GM19240 (cell line): ENCODE data around the gene ZNF362.

Experiments used
- DNase-seq: peaks from one replicate; pipeline ENCODE4 v3.0.0; 2011; ENCODE audit warnings: low spot score; ENCODE audit not compliant: insufficient read length

The ZNF362 gene

GRCh38 chr1:33267468-33268205 lies 11.3 kb downstream of the ZNF362 start:
- no peak for DNase-seq

- no peak for DNase-seq
These were observed 12.2 kb downstream of the ZNF362 start for GRCh38 chr1:33268457-33268856.

- DNase-seq, result no peak
These were observed 12.8 kb downstream of the ZNF362 start for GRCh38 chr1:33268927-33269610.

GRCh38 chr1:33269621-33270020 lies 13.3 kb downstream of the ZNF362 start:
- no peak for DNase-seq

GRCh38 chr1:33270379-33270778 lies 14.1 kb downstream of the ZNF362 start:
- DNase-seq, result no peak

GRCh38 chr1:33270808-33271465 lies 14.6 kb downstream of the ZNF362 start:
- DNase-seq, result no peak

DNA sequence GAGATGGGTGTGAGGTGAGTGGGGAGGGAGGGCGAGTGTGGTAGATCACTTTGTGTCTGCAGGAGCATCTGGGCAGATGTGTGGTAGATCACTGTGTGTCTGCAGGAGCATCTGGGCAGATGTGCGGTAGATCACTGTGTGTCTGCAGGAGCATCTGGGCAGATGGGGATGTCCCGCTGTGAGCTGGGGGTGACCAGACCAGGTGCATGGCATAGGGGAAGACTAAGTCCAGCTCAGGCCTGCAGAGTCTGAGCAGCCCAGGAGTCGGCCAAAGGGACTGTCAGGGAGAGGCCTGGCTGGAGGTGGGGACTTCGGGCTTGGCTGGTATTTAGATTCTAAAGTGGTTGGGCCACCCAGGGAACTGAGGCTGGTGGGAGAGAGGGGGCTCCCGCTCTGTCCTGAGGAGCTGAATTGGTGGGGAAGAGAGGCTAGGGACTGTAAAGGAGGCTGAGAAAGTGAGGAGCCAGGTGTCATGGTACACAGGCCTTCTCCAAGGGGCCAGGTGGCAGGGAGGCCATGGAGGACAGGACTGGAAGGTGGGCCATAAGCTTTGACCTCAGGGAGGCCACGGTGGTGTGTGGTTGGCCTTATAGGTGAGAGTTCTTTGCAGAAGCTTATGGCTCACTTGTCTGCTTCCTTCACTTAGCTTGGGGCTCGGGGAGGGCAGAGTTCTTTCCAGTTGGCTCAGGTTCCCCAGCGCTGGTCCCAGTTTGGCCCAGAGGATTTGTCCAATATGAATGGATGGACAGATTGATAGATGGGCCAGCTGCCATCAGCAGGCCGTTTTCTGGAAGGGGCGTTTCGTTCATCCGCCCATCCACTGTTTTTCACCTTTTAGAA lies 15.6 kb downstream of the ZNF362 start:
- no peak for DNase-seq

DNA sequence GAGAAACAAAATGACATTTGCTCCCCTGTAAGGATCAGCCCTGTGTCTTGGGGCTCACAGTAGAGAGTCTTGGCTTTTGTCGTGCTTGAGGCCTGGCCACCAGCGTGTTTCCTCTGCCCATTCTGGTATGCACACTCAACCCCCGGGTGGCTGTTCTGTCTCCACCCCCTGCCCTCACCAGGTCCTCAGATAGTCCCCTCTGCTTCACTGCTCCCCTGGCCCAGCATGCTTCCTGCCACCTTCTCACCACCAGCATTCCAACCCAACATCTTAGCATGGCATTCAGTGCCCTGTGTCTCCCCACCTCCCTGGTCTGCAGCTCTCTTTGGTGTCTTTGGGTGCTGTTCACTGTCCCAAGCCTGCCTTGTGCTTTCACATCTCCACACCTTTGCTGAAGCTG lies 16.2 kb downstream of the ZNF362 start:
- no peak for DNase-seq

DNA sequence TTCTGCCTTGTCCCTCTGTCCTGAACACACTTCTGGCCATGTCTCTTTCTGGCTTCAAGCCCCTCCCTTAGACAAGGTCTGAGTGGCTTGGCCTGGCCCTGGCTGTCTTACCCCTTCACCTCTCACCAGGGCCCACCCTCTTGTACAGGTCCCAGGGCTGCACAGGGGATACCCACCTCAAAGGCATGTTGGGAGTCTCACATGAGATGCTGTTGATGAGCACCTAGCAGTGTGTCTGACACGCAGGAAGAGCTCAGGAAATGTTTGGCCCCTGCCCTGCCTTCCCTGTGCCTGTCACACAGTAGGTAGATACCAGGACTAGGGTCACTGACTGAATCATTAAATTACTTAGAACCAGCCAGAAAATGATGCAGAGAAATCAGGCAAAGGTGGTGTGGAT lies 16.6 kb downstream of the ZNF362 start:
- no peak for DNase-seq

DNA sequence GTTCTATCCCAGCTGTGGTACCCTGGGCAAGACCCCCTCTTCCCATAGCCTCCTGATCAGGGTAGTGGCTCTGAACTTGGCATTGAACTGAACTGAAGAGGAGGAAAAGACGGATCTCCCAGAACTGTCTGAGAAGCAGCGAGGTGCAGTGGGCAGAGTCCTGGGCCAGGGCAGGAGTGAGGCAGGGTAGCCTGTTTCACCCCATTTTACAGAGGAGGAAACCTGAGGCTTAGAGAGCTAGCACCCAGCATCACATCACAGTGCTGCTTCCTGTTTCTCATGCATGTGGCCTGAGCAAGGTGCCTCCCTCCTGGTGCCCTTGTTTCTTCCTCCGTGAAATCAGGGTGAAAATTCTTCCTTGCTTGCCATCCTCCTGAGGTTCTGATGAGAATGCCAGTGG lies 17.1 kb downstream of the ZNF362 start:
- no peak for DNase-seq

DNA sequence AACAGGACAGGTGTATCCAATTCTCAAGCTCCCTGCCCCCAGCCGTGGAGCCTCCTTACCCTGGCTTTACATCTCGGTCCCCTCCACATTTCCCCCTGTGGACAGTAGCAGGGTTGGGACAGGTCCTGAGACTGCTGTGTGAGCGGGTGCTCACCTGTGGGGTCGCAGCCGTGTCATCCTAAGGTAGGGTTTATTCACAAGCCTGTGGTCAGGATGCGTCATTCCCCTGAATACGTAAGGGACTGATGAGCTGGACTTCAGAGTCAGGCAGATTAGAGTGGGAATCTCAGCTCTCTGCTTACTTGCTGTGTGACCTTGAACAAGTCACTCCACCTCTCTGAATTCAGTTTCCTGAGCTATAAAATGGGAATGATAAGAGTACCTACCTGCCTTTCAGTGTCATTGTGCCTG lies 17.7 kb downstream of the ZNF362 start:
- no peak for DNase-seq

DNA sequence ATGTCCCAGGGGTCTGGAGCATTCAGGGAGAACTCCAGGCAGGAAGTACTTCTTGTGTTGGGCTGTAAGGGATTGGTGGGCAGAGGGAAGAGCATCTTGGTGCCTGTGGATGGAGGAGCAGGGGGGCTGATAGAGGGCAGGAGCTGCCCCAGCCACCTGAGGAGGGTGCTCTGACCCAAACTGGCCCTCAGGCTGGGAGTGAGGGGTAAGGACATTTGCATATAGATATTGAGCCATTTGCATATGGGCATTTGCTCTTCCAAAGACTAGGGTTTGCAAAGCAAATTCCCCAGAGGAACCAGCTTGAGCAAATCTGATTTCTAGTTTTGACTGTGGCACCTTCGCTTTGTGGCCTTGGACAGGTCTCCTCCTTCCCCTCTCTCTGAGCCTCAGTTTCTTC lies 18.2 kb downstream of the ZNF362 start:
- no peak for DNase-seq

GRCh38 chr1:33275195-33275594 lies 18.9 kb downstream of the ZNF362 start:
- no peak for DNase-seq

GRCh38 chr1:33275706-33276572 lies 19.6 kb downstream of the ZNF362 start:
- no peak for DNase-seq

DNA sequence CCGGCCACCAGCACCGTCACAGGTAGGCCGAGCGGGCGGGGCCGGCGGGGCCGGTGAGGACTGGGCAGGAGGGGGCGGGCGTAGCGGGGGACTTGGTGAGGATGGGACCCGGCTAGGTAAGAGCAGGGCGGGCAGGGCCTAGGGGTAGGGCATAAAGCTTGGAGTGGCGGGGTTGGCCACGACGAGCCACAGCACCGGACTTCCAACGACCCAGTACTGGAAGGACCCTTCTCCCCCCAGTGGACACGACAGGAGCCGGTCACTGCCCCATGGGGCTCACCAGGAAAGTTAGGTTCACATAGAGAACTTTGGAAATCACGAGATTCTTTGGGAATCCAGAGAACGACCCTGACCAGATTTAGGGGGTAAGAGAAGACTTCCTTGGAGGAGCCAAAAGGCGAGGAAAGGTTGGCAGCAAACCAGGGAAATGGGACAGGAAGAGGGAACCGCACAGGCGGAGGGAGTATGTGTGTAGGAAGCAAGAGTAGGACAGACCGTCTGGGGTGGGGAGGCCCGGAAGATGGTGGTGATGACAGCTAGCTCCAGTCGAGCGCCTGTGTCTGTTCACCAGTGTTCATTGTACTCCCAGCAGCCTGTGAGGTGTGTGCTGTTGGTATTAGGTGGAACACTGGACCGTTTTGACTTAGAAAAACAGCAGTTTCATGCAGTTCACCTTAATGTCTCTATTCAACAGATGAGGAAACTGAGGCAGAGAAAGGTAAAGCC lies 20.4 kb downstream of the ZNF362 start:
- DNase-seq, result no peak

DNA sequence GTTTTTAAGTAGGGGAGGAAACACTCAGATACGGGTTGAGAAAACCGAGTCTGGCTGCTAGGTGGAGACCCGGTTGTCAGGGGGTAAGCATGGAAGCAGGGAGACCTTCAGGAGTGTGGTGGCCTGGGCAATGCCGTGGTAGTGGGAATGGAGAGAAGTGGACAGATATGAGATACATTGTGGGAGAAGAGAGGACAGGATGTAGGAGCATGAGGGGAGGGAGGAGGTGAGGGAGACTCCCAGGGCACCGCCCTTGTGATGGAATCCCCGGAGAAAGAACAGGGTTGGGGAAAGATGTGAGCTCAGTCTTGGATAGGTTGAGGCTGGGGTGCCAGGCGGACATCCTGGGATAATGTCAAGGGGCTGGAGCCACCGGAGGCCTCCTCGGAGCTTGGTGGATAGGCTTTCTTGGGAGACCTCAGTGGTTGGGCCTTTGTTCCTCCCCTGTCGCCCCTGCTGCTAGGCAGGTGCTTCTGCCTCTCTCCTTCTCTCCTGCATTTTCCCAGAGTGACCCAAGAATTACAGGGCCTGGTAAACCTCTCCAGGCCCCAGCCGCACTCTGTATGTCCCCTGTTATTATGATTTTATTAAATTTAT lies 21.3 kb downstream of the ZNF362 start:
- DNase-seq, result no peak

GRCh38 chr1:33280091-33280661 lies 23.9 kb downstream of the ZNF362 start:
- DNase-seq, result no peak

DNA sequence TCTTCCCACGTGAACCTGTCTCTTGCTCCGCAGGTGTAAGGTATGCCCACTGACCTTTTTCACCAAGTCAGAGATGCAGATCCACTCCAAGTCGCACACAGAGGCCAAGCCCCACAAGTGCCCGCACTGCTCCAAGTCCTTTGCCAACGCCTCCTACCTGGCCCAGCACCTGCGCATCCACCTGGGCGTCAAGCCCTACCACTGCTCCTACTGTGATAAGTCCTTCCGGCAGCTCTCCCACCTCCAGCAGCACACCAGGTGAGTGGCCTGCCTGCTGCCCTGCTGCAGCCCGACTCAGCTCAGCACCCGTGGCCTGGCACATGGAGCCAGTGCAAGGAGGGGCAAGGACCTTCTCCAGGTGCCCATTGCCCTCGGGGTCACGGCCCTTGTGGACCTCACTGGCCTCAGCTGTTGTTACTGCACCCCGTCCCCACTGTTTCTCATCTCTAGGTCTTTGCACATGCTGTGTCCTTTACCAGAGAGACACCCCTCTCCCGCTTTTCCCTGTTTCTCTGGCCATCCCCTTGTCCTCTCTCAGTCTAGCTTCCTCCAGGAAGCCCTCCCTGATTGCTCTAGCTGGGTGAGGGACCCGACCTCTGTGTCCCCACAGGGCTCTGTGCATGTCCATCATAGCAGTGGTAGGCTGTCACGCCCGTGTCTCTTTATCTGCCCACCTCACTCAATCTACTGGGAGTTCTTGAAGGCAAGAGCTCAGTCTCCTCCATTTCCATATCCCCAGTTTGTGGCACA lies 25.4 kb downstream of the ZNF362 start:
- DNase-seq, result no peak

DNA sequence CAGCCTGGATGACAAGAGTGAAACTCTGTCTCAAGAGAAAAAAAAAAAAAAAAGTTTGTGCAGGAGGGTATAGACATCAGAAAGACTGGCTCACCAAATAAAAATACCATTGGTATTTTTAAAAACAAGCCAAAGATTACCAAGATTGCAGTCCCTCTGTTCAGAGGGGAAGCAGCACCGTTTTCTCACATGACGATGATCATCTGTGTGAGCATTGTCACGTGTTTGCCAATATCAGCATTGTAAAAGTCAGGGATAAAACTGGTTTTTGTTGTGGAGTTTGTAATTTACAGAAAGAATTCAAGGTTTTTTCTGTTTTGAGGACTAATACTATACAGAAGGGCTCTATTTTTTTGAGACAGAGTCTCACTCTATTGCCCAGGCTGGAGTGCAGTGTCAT lies 26.5 kb downstream of the ZNF362 start:
- no peak for DNase-seq
